Breast epithelium (tissue), 3 donors: ENCODE results near the gene HDGF.

ENCODE experiments used
- POLR2A ChIP-seq: fragments of 450-650 bp; IDR thresholded peaks from one replicate; pipeline ENCODE4 v1.6.1; 2016; ENCODE audit warnings: antibody characterized with exemption, mild to moderate bottlenecking, moderate library complexity
- POLR2AphosphoS5 ChIP-seq, 3 donors: sonication (generic); formaldehyde crosslinking; IDR thresholded peaks; one replicate each; pipeline ENCODE4 v1.6.1; 2017; ENCODE audit warnings: antibody characterized with exemption in 3 of 3
- TF ChIP-seq, protein P1 (sequence below), 3 donors: fragments of 450-650 bp; IDR thresholded peaks; one replicate each; pipeline ENCODE4 v1.5.1; 2016 to 2017; ENCODE audit warnings: antibody characterized with exemption in 3 of 3, mild to moderate bottlenecking in 3 of 3, moderate library complexity in 3 of 3

DNA sequence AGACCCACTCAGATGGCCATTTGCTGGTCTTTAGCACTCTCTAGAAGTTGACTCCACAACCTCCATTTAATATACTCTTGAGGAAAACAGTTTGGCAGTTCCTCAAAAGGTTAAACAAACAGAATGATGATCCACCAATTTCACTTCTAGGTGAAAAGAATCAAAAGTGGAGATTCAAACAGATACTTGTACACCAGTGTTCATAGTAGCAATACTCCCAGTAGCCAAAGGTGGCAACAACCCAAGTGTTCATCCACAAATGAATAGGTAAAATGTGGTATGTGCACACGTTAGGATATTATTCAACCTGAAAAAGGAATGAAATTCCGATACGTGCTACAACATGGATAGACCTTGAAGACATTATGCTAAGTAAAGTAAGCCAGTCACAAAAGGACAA lies 22.1 kb upstream of the HDGF start:
- TF ChIP-seq, protein P1, sequence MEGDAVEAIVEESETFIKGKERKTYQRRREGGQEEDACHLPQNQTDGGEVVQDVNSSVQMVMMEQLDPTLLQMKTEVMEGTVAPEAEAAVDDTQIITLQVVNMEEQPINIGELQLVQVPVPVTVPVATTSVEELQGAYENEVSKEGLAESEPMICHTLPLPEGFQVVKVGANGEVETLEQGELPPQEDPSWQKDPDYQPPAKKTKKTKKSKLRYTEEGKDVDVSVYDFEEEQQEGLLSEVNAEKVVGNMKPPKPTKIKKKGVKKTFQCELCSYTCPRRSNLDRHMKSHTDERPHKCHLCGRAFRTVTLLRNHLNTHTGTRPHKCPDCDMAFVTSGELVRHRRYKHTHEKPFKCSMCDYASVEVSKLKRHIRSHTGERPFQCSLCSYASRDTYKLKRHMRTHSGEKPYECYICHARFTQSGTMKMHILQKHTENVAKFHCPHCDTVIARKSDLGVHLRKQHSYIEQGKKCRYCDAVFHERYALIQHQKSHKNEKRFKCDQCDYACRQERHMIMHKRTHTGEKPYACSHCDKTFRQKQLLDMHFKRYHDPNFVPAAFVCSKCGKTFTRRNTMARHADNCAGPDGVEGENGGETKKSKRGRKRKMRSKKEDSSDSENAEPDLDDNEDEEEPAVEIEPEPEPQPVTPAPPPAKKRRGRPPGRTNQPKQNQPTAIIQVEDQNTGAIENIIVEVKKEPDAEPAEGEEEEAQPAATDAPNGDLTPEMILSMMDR (IDR thresholded peaks at IDR 0.05) = no peak
- TF ChIP-seq POLR2A = no peak
- no peak for TF ChIP-seq POLR2AphosphoS5 (IDR thresholded peaks at IDR 0.05)
